ENCODE results near the gene CYP46A1. TPM values are rescaled to one million over a fixed set of nuclear protein-coding genes. Genes with fewer than 3 reads are reported as not detected.
A peak's percentile ranks its signal among the peaks of the same experiment; 100 is the strongest.

CYP46A1 gene
- total RNA-seq, 1 experiment from 2014 or later = 0.59 TPM

DNA sequence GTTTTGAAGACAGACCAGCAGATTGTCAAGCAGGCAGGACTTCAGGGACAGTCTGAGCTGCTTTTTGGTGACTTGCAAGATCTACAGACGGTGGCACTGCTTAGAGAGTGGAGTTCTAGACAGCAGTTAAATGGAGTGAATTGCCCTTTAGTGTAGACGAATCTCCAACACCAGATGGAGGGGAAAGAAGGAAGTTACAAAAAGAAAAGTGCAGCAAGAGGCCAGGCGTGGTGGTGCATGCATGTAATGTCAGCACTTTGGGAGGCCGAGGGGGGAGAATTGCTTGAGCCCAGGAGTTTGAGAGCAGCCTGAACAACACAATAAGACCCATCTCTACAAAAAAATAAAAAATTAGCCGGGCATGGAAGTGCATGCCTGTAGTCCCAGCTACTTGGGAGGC lies 47.6 kb upstream of the CYP46A1 start:
- Histone ChIP-seq H4K8ac (replicated peaks; ENCODE audit: insufficient read length, low read depth, low read length) (no peak overlapping the region), H3T11ph (ENCODE audit: low read length) (no peak overlapping the region), H3K79me1 (ENCODE audit: insufficient read depth, low read depth, low read length, poor library complexity, severe bottlenecking) (no peaks in the 10 kb centered on the region), H3K9ac (ENCODE audit: extremely low read depth, insufficient read length, low read length) (no peak overlapping the region), H3K4me2 (ENCODE audit: insufficient read depth, insufficient read length, low read length) (no peak overlapping the region), H4K20me1 (ENCODE audit: control insufficient read depth, insufficient read depth, insufficient read length) (no peaks in the 10 kb centered on the region), H2AK5ac (ENCODE audit: insufficient read length, low read length) (no peak overlapping the region), H3K4me1 (ENCODE audit: insufficient read depth, low read length) (no peaks in the 10 kb centered on the region), H3K56ac (ENCODE audit: insufficient read length, low read depth, low read length) (no peak overlapping the region), H3K79me2 (ENCODE audit: insufficient read depth, low read length) (no peaks in the 10 kb centered on the region), H2AFZ (ENCODE audit: low read length) (no peak overlapping the region), H3K27me3 (ENCODE audit: insufficient read depth, low read length) (no peaks in the 10 kb centered on the region), H4K5ac (ENCODE audit: insufficient read length, low read depth, low read length) (no peak overlapping the region), H3K9me3 (ENCODE audit: control insufficient read depth, low read depth, low read length) (no peaks in the 10 kb centered on the region), H3K23me2 (ENCODE audit: insufficient read length, low read depth, low read length, poor library complexity, severe bottlenecking) (no peaks in the 10 kb centered on the region), H2BK120ac (ENCODE audit: low read depth, low read length, poor library complexity, severe bottlenecking) (no peak overlapping the region), H2BK20ac (ENCODE audit: low read depth, low read length, poor library complexity, severe bottlenecking) (no peak overlapping the region), H2BK12ac (ENCODE audit: insufficient read length, low read depth, low read length) (no peak overlapping the region), H2BK5ac (ENCODE audit: insufficient read length, low read length) (no peak overlapping the region), H2BK15ac (ENCODE audit: low read depth, low read length) (no peak overlapping the region), H3K23ac (ENCODE audit: insufficient read length, low read depth, low read length) (no peak overlapping the region), H3K27ac (ENCODE audit: insufficient read length, low read depth, low read length) (no peak overlapping the region), H3K14ac (ENCODE audit: insufficient read depth, low read length) (no peak overlapping the region), H3K18ac (ENCODE audit: insufficient read length, low read depth, low read length) (no peak overlapping the region), H4K91ac (ENCODE audit: insufficient read length, low read depth, low read length) (no peak overlapping the region), H3K4ac (ENCODE audit: low read depth, low read length) (no peak overlapping the region)
- H3K27ac Mint-ChIP-seq = peak overlapping the region in 1 of 3 experiments; percentile 24; a peak in 1 of 7 replicates
- H3K4me3 Mint-ChIP-seq = no peak overlapping the region
- H3K4me1 Mint-ChIP-seq = peaks cover 2 to 7% of the 10 kb centered on the region in 2 experiments; a peak in 2 of 4 replicates
- H3K36me3 Mint-ChIP-seq (ENCODE audit: insufficient read depth in 1 of 3, low read depth in 3 of 3) = no peaks in the 10 kb centered on the region
- no peaks in the 10 kb centered on the region for H3K9me3 Mint-ChIP-seq
- TF ChIP-seq, protein P1, sequence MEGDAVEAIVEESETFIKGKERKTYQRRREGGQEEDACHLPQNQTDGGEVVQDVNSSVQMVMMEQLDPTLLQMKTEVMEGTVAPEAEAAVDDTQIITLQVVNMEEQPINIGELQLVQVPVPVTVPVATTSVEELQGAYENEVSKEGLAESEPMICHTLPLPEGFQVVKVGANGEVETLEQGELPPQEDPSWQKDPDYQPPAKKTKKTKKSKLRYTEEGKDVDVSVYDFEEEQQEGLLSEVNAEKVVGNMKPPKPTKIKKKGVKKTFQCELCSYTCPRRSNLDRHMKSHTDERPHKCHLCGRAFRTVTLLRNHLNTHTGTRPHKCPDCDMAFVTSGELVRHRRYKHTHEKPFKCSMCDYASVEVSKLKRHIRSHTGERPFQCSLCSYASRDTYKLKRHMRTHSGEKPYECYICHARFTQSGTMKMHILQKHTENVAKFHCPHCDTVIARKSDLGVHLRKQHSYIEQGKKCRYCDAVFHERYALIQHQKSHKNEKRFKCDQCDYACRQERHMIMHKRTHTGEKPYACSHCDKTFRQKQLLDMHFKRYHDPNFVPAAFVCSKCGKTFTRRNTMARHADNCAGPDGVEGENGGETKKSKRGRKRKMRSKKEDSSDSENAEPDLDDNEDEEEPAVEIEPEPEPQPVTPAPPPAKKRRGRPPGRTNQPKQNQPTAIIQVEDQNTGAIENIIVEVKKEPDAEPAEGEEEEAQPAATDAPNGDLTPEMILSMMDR (conservative IDR thresholded peaks at IDR 0.05) = no peak
- no CpG with 5 or more reads among the region's 5 CpGs for WGBS (ENCODE audit: extremely low coverage, insufficient read length, low lambda C conversion rate)
- H3K27me3 Mint-ChIP-seq (ENCODE audit: low read depth) = peaks cover 12% of the 10 kb centered on the region
- DNase-seq = no peak

All from H9 (cell line).